ENCODE data around the gene KRTAP5-10. TPM values are rescaled to one million over a fixed set of nuclear protein-coding genes. Genes with fewer than 3 reads are reported as not detected.
"Not testable (repeated sequence)": the region's sequence is repeated elsewhere in the genome, so short reads cannot be mapped to it uniquely, and the experiment has no call there.

The KRTAP5-10 gene
- total RNA-seq, 4 donors from 2014 or later: not detected

DNA sequence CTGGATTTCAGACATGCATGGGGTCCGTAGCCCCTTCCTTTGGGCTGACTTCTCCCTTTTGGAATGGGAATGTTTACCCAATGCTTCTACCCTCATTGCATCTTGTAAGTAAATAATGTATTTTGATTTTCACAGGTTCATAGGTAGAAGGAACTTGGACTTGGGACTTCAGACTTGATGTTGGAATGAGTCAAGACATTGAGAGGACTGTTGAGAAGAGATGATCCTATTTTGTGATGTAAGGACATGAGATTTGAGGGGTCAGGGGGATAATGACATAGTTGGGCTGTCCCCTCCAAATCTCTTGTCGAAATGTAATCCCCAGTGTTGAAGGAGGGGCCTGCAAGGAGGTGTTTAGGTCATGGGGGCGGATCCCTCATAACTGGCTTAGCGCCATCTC is 933 bp upstream of the KRTAP5-10 start:
- Histone ChIP-seq H3K36me3 (no peaks in the 10 kb centered on the region), H3K27me3 (no peaks in the 10 kb centered on the region), H3K27ac (no peak overlapping the region), H3K9me3 (peaks cover 0 to 9% (median 0%) of the 10 kb centered on the region in 4 donors), H3K4me3 (no peak overlapping the region), H3K4me1 (no peaks in the 10 kb centered on the region)
- no peak for TF ChIP-seq POLR2A (IDR thresholded peaks at IDR 0.05)
- TF ChIP-seq, protein P1, sequence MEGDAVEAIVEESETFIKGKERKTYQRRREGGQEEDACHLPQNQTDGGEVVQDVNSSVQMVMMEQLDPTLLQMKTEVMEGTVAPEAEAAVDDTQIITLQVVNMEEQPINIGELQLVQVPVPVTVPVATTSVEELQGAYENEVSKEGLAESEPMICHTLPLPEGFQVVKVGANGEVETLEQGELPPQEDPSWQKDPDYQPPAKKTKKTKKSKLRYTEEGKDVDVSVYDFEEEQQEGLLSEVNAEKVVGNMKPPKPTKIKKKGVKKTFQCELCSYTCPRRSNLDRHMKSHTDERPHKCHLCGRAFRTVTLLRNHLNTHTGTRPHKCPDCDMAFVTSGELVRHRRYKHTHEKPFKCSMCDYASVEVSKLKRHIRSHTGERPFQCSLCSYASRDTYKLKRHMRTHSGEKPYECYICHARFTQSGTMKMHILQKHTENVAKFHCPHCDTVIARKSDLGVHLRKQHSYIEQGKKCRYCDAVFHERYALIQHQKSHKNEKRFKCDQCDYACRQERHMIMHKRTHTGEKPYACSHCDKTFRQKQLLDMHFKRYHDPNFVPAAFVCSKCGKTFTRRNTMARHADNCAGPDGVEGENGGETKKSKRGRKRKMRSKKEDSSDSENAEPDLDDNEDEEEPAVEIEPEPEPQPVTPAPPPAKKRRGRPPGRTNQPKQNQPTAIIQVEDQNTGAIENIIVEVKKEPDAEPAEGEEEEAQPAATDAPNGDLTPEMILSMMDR (IDR thresholded peaks at IDR 0.05): no peak
- no peak for DNase-seq (ENCODE audit: low spot score in 2 of 2)
- WGBS, 2 donors: 76 to 83% methylated on average over 3 to 4 of the region's 4 CpGs

DNA sequence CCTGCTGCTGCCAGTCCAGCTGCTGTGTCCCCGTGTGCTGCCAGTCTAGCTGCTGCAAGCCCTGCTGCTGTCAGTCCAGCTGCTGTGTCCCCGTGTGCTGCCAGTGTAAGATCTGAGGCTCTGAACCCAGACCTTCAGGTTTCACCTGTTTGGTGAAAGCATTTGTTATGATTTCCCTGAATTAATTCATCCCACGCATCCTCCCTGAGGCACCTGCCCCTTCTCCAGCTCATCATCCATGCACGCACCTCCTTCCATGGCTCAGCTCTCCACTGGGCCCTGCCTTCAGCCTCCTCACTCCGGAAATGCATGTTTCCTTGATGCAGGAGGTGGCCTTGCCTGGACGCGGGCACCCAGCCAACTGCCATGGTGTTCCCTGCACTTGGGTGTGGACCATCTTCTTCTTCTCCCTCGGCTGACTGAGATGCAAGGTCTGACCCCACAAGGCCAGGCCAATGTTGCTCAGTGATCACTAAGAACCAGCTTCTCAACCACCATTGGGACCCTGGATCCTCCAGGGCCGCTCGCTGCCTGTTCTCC is 788 bp downstream of the KRTAP5-10 start:
- Histone ChIP-seq H3K9me3 (peaks cover 0 to under 1% (median 0%) of the 10 kb centered on the region in 4 donors), H3K27ac (no peak overlapping the region), H3K36me3 (no peaks in the 10 kb centered on the region), H3K4me3 (no peak overlapping the region), H3K27me3 (no peaks in the 10 kb centered on the region), H3K4me1 (no peaks in the 10 kb centered on the region)
- TF ChIP-seq EP300 (IDR thresholded peaks at IDR 0.05) (no peak), POLR2A (IDR thresholded peaks at IDR 0.05) (no peak)
- TF ChIP-seq, protein P1 (IDR thresholded peaks at IDR 0.05): no peak
- no peak for DNase-seq (ENCODE audit: low spot score in 2 of 2)
- 70 to 81% methylated on average over 9 to 10 of the region's 10 CpGs for WGBS, 2 donors

DNA sequence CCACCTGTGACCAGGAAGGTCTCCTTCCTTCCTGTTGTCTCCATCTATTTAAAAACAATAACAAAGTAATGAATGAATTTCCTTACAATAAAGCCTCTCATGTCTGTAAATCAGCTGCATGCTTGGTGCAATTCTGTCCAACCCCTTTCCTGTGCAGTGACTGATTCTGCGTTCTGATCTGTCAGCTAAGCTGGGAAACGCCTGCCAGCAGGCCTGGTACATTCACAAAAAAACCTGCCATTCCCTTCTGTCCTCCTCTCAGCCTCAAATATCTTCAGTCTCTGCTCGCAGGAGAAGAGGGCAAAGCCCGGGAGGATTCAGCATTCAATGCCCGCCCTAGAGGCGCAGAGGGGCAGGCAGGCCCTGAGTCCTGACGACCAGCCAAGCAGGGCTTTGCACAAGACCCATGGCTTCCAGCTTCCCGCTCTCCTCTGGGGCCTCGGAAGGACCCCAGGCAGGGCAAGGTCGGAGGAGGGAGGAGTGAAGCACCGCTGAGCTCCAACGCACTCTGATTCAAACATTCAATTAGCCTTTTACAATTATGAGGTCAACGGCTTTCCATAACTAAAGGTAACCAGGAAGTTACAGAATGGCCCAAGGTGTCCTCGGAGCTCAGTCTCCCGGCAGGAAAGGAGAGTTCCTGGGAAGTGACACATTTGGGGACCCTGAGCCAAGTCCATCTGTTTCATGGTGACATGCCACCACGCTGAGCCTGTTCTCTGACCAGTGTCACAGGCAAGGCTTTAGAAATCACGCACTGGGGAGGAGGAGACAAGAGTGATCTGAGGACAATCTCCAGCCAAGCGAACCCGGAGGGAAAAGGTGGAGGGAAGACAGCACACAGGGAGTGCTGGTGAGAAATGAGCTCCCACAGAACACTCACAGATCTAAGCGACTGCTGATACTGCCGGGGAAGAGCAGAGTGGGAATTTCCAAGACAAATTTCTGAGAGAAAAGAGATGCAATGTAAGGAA is 1.6 kb downstream of the KRTAP5-10 start:
- H3K4me1 ChIP-seq; H3K4me3 ChIP-seq; H3K27ac ChIP-seq; H3K36me3 ChIP-seq; H3K27me3 ChIP-seq; H3K9me3 ChIP-seq; DNase-seq (ENCODE audit: low spot score in 2 of 2): not testable (repeated sequence)
- 48 to 57% methylated on average over 18 to 19 of the region's 21 CpGs for WGBS, 2 donors

DNA sequence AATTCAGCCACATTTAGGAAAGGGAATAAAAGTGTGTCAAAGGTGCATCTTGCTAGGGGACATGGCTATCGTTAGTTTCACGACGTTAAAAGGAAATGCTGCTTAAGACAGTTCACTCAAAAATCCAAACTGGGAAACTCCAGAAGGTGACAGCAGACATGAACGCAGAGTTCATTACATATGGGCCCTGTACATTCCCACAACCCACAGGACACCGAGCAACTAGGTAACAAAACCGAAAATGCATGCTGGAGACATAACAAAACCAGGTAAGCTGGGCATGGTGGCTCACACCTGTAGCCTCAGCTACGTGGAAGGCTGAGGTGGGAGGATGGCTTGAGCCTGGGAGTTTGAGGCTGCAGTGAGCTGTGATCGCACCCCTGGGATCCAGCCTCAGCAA is 2.3 kb downstream of the KRTAP5-10 start:
- H3K27me3 ChIP-seq; H3K36me3 ChIP-seq; H3K4me1 ChIP-seq; H3K27ac ChIP-seq; DNase-seq (ENCODE audit: low spot score in 2 of 2); H3K4me3 ChIP-seq; H3K9me3 ChIP-seq: not testable (repeated sequence)
- 32 to 41% methylated on average over 7 of the region's 8 CpGs for WGBS, 2 donors

DNA sequence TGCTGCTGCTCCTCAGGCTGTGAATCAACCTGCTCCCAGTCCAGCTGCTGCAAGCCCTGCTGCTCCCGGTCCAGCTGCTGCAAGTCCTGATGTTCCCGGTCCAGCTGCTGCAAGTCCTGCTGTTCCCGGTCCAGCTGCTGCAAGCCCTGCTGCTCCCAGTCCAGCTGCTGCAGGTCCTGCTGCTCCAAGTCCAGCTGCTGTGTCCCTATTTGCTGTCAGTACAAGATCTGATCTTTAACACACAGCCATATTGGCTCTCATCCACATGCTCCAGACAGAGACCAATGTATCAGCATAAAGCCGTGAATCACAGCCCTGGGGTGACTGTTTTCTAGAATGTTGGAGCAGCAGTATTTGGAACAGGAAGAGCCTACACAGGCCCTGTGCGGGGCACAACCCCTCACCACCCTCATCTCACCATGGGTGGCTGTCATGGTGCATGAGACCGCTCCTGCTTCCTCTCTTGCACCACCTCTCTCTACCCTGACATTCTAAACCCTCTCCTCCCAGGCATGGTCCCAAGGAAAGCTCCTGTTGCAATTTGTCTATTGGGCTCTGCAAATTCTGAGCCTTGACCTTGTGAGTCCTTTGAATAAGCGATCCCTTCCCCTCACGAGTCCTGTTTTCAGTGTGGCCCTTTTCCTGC is 3.5 kb downstream of the KRTAP5-10 start:
- Histone ChIP-seq H3K9me3 (no peaks in the 10 kb centered on the region), H3K27me3 (no peaks in the 10 kb centered on the region), H3K36me3 (no peaks in the 10 kb centered on the region), H3K27ac (no peak overlapping the region), H3K4me1 (no peaks in the 10 kb centered on the region), H3K4me3 (no peak overlapping the region)
- no peak for TF ChIP-seq POLR2A (IDR thresholded peaks at IDR 0.05)
- DNase-seq (ENCODE audit: low spot score in 2 of 2): no peak
- 45 to 47% methylated on average over 6 to 7 of the region's 8 CpGs for WGBS, 2 donors

DNA sequence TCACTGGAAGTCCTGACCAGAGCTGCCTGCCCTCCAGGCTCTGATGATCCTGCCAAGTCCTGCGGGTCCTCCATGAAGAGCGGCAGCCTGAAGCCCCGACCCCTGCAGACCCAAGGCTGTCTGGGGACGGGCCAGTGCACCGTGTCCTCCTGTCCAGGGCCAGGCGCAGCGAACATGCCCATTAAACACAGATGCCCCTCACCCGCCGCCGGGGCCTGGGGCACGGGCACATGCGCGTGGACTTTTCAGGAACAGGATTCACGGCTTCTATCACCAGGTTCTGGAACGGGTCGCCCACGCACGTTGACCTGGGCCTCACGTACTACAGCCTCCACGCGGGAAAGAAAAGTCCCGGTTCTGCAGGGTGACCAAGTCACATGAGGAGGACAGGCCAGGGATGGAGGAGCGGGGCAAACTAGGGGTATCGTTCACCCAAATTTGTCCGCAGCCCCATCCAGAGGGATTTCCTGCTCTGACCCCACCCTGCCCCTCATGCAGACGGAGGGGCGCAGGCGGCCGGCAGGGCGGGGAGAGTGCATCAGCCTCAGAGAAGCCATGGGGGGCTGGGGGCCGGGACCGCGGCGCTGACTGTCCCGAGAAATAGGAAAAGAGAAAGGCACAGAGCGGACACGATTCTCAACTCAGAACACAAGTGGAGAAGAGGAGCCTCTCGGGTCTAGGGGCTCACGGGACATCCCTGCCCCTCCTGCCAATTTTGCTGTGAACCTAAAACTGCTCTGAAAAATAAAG is 5.9 kb downstream of the KRTAP5-10 start:
- DNase-seq (ENCODE audit: low spot score in 2 of 2); H3K9me3 ChIP-seq; H3K36me3 ChIP-seq; H3K27ac ChIP-seq; H3K4me3 ChIP-seq; H3K27me3 ChIP-seq; H3K4me1 ChIP-seq: not testable (repeated sequence)
- 79 to 84% methylated on average over 24 to 36 of the region's 39 CpGs for WGBS, 2 donors

Measured in tibial nerve (tissue), 4 donors.